HepG2 (cell line): ENCODE data around the gene MNAT1. TPM values are rescaled to one million over a fixed set of nuclear protein-coding genes. Genes with fewer than 3 reads are reported as not detected.

Source experiments
- ATF1 ChIP-seq: IDR thresholded peaks from 2 replicates; pipeline ENCODE4 v1.6.1; 2016; ENCODE audit warnings: mild to moderate bottlenecking, control low read depth
- ELK4 ChIP-seq: sonication (generic); formaldehyde crosslinking; IDR thresholded peaks from 2 replicates; pipeline ENCODE4 v1.9.0; 2021; ENCODE audit warnings: missing genetic modification reagents, borderline replicate concordance
- GMEB1 ChIP-seq: sonication (generic); formaldehyde crosslinking; IDR thresholded peaks from 2 replicates; pipeline ENCODE4 v1.5.1; 2020; ENCODE audit warnings: missing genetic modification reagents, mild to moderate bottlenecking, borderline replicate concordance
- NR2F6 ChIP-seq, 2 experiments: IDR thresholded peaks; 2 replicates each; pipeline ENCODE4 v1.6.1; 2016; ENCODE audit warnings: antibody characterized with exemption in 1 of 2, mild to moderate bottlenecking in 1 of 2
- POLR2AphosphoS2 ChIP-seq: IDR thresholded peaks from 2 replicates; pipeline ENCODE4 v1.6.1; 2011; ENCODE audit warnings: low read depth, low read length, improper control_type of control experiment
- REST ChIP-seq, 2 experiments: IDR thresholded peaks; 2 replicates each; pipeline ENCODE4 v1.6.1; 2011 to 2012; ENCODE audit warnings: low read length in 2 of 2, borderline replicate concordance in 1 of 2, low read depth in 1 of 2, mild to moderate bottlenecking in 1 of 2, moderate library complexity in 1 of 2
- SIX4 ChIP-seq: sonication (generic); formaldehyde crosslinking; IDR thresholded peaks from 2 replicates; pipeline ENCODE4 v1.4.0; 2020; ENCODE audit warnings: missing genetic modification reagents
- SKIL ChIP-seq: sonication (generic); formaldehyde crosslinking; IDR thresholded peaks from 2 replicates; pipeline ENCODE4 v1.8.0; 2022; ENCODE audit warnings: missing genetic modification reagents, mild to moderate bottlenecking, moderate library complexity, borderline replicate concordance
- XRCC5 ChIP-seq: fragments of 200-400 bp; formaldehyde crosslinking; optimal IDR thresholded peaks from 2 replicates; pipeline ENCODE3; 2017; ENCODE audit warnings: mild to moderate bottlenecking, low read length
- ZMYM4 ChIP-seq: sonication (generic); formaldehyde crosslinking; IDR thresholded peaks from 2 replicates; pipeline ENCODE4 v1.8.1; 2023; ENCODE audit warnings: mild to moderate bottlenecking, missing genetic modification reagents
- ZNF878 ChIP-seq: sonication (generic); formaldehyde crosslinking; IDR thresholded peaks from 2 replicates; pipeline ENCODE4 v1.8.1; 2023; ENCODE audit warnings: mild to moderate bottlenecking, missing genetic modification reagents, moderate library complexity
- polyA plus RNA-seq, 8 experiments: library from polyadenylated mRNA; depleted of rRNA in 3 of 8; stranded (reverse) in 7 of 8; unstranded in 1 of 8; fragments of >200 nt; fragmentation: Illumina TruSeq in 4 of 8; extraction: Trizol in 4 of 8; gene quantifications; 2 replicates each; pipeline versions ENCODE4 v1.2.1 to v1.2.3, GENCODE V29; 2011 to 2016; ENCODE audit warnings: low read depth in 4 of 8, missing spikeins in 1 of 8, mixed read lengths in 1 of 8; ENCODE audit not compliant: insufficient read depth in 1 of 8
- total RNA-seq, 5 experiments: library from RNA; depleted of rRNA; stranded (reverse); fragments of >200 nt; fragmentation: Illumina TruSeq; extraction: Trizol; gene quantifications; 2 replicates each; pipeline ENCODE4 v1.2.3, GENCODE V29; 2016; ENCODE audit warnings: low read depth in 1 of 5
- TF ChIP-seq, protein P1 (sequence below): sonication (generic); formaldehyde crosslinking; IDR thresholded peaks from 2 replicates; pipeline ENCODE4 v1.4.0; 2020; ENCODE audit warnings: missing genetic modification reagents, borderline replicate concordance
- TF ChIP-seq, protein P2 (sequence below): sonication (generic); formaldehyde crosslinking; IDR thresholded peaks from 2 replicates; pipeline ENCODE4 v1.4.0; 2020; ENCODE audit warnings: mild to moderate bottlenecking, missing genetic modification reagents

The MNAT1 gene
- total and polyA plus RNA-seq, 2 of the 13 experiments (the other 11 are each of a cell fraction or from before 2014, with no cell fraction given): 49.2 to 94.8 TPM

DNA sequence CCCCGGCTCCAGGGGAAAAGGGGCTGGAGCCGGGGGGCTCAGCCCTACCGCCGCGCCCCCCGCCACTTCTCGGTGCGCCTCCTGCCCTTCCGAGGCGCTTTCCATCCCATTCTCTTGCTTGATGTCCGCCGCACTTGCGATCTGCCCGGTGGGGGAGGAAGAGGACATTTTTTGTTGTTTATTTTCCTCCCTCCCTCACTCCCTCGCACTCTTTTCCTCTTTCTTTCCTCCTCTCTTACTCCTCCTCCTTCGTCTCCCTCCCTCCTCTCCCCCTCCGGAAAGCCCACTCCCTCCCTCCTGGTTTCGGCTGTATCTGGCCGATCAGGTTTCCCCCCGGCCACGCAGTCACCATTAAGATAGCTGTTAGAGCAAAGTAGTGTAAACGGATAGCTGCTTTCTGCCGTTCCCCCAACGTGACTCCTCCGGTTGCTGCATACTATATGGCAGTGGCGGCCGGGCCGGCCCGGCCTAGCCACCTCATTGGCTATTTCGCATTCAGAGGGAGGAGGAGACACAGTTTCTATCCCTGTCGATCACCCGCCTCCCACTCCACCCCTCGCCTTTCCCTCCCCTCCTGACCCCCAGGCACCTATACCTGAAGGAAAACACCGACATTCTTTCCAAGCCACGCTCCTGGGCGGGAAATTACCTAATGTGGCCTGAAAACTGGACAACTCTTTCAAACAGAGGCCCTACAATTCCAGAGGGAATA, 10.5 kb upstream of the MNAT1 start, which contains the start of gene SIX4 (continued):
- TF ChIP-seq ELK4 (no peak), SKIL (CRISPR knock-in tag) (no peak), ATF1 (CRISPR knock-in tag) (peak; percentile 32; the same call in 1 of the 2 replicates), ZMYM4 (CRISPR knock-in tag) (peak; percentile 56), GMEB1 (CRISPR knock-in tag) (0 out of 2 replicates have a peak, but pooled peaks have one; percentile 21), XRCC5 (peak; percentile 22), SIX4 (0 out of 2 replicates have a peak, but pooled peaks have one; percentile 16), NR2F6 (IDR thresholded peaks at IDR 0.05) (peak; percentile 67), NR2F6 (CRISPR knock-in tag; IDR thresholded peaks at IDR 0.05) (peak; percentile 30; the same call in 1 of the 2 replicates), ZNF878 (CRISPR knock-in tag) (0 out of 2 replicates have a peak, but pooled peaks have one; percentile 37), REST (IDR thresholded peaks at IDR 0.05; ENCODE audit: borderline replicate concordance in 1 of 2, low read depth in 1 of 2, low read length in 2 of 2) (peak in 1 of 2 experiments; percentile 29; a peak in 1 of 4 replicates), POLR2AphosphoS2 (no peak)
- TF ChIP-seq, protein P1, sequence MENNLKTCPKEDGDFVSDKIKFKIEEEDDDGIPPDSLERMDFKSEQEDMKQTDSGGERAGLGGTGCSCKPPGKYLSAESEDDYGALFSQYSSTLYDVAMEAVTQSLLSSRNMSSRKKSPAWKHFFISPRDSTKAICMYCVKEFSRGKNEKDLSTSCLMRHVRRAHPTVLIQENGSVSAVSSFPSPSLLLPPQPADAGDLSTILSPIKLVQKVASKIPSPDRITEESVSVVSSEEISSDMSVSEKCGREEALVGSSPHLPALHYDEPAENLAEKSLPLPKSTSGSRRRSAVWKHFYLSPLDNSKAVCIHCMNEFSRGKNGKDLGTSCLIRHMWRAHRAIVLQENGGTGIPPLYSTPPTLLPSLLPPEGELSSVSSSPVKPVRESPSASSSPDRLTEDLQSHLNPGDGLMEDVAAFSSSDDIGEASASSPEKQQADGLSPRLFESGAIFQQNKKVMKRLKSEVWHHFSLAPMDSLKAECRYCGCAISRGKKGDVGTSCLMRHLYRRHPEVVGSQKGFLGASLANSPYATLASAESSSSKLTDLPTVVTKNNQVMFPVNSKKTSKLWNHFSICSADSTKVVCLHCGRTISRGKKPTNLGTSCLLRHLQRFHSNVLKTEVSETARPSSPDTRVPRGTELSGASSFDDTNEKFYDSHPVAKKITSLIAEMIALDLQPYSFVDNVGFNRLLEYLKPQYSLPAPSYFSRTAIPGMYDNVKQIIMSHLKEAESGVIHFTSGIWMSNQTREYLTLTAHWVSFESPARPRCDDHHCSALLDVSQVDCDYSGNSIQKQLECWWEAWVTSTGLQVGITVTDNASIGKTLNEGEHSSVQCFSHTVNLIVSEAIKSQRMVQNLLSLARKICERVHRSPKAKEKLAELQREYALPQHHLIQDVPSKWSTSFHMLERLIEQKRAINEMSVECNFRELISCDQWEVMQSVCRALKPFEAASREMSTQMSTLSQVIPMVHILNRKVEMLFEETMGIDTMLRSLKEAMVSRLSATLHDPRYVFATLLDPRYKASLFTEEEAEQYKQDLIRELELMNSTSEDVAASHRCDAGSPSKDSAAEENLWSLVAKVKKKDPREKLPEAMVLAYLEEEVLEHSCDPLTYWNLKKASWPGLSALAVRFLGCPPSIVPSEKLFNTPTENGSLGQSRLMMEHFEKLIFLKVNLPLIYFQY (CRISPR knock-in tag): peak; percentile 26; the same call in 1 of the 2 replicates
- TF ChIP-seq, protein P2, sequence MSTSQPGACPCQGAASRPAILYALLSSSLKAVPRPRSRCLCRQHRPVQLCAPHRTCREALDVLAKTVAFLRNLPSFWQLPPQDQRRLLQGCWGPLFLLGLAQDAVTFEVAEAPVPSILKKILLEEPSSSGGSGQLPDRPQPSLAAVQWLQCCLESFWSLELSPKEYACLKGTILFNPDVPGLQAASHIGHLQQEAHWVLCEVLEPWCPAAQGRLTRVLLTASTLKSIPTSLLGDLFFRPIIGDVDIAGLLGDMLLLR (CRISPR knock-in tag): no peak
